DMS114 treated with DMSO at 0.1 percent for 48 hours (cell line): ENCODE measurements around the gene SYNE4.
"Not testable (repeated sequence)": the region's sequence is repeated elsewhere in the genome, so short reads cannot be mapped to it uniquely, and the experiment has no call there.

ENCODE experiments used
- DNase-seq: peaks from one replicate; lab custom pipeline; 2025; ENCODE audit not compliant: unreplicated experiment; lab: John Stamatoyannopoulos, UW

Gene SYNE4

DNA sequence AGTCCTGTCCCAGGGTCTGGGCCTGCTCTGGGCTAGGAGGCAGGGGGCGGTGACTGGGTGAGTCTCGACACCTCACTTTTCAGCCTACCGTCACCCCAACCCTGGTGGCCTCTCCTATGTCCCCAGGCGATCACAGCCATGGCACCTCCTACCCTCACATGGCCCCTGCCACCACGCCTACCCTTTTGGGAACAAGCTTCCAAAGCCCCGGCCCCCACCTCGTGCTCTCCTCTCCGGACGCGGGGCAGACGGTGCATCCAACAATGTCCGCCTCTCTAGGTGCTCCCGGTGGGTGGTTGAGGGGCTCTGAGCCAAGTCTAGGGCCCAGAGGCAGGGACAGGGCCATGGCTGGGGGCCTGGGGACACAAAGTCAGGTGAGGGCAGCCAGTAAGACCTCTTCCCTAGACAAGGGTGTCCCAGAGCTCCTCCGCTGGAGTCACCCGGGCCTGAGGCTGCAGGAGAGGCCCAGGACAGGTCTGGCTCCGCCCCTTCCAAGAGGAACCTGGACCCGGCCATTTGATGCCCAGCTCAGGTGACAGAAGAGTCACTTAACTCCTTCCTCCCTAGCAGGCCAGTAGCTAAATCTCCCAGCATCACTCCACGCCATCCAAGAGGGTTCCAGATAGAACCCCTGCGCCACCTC, at the start of gene SYNE4:
Gene SYNE4, minus strand, starts transcription at position 478 of the 643 bp plus-strand sequence. Its CDS starts 132 bp downstream, at position 346.
- DNase-seq: no peak

- DNase-seq: peak; percentile 95
These were observed 46.4 kb upstream of the SYNE4 start, which contains the start of gene WDR62 for GRCh38 chr19:36054733-36055686. WDR62 (plus strand) TSS chr19:36054897; CDS start chr19:36054972, 75 bp downstream.

GRCh38 chr19:36054119-36054732, 45.6 kb upstream of the SYNE4 start, which contains the start of gene THAP8:
THAP8 (minus strand) TSS chr19:36054285; CDS start chr19:36054217, 68 bp downstream.
- peak; percentile 99 for DNase-seq

DNA sequence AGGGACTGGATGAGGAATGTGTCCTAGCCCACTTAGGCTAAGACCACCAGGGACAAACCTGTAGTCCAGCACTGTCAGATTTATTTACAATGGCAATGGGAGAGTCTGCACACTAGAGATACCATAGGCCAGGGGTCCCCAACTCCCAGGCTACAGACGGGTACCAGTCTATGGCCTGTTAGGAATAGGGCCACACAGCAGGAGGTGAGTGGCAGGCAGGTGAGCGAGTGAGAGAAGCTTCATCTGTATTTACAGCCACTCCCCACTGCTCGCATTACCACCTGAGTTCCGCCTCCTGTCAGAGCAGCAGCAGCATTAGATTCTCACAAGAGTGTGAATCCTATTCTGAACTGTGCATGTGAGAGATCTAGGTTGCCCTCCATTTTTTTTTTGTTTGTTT, 43.0 kb upstream of the SYNE4 start:
- DNase-seq: no peak

GRCh38 chr19:36051236-36051635, 42.6 kb upstream of the SYNE4 start:
- no peak for DNase-seq

GRCh38 chr19:36049080-36049698, 40.6 kb upstream of the SYNE4 start:
- DNase-seq: no peak

DNA sequence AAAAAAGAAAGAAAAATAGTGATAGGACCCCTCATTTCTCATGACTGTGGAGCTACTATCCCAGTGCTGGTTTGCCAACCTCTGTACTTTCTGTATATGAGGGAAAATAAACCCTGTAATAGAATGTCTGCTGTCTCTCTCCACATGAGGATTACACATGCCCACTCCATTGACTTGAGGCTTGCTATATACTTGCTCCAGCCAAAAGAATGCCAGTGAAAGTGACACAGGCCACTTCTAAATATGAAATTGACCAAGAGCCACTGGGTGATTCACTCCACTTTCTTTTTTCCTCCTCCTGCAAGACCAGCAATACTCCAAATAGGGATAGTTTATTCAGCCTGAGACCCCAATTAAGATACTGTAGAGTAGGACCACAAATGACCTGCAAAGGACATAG, 39.2 kb upstream of the SYNE4 start:
- DNase-seq: no peak

DNA sequence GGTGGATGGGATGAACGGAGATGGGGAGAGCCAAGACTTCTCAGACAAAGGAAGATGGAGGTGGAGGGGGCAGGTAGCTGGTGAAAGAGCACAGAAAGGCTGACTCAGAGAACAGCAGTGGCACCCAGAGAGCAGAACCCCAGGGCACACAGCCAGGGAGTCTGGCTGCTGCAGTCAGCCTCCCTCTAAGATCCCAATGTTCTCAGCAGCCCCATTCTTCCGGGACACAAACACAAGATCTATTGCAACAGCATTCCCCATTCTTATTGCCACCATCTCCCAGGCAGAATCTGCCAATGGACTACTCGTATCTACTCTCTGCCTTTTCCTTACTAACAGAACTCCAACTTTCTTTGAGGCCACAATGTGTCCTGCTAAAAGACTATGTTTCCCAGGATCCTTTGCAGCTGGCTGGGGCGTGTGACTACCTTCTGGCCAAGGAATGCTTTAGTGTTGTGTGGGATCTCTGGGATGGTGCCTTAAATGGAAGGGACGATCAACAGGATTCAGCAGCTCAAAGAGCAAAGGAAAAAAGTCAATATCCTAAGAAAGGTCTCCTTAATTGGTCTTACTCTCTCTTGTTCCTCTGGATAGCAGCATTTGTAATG, 37.9 kb upstream of the SYNE4 start:
- DNase-seq: no peak

DNA sequence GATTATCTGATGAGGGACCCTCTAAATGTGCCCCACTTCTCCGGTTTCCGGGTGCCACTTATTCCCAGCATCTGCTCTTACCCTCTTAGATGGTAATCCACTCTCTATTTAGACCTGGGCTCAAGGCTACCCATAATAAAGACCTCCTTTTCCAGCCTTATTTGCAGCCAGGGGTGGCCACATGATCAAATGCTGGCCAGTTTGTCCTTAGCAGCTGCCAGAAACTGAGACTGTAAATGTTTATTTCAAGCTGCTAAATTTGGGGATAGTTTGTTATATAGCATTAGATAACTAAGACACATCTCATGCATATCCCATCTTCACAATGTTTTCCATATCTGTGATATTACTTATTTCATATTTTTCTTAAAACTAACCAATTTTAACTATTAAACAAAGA, 35.3 kb upstream of the SYNE4 start:
- DNase-seq: no peak

GRCh38 chr19:36041831-36042230, 33.2 kb upstream of the SYNE4 start:
- DNase-seq: no peak

GRCh38 chr19:36041092-36041491, 32.5 kb upstream of the SYNE4 start:
- not testable (repeated sequence) for DNase-seq

DNA sequence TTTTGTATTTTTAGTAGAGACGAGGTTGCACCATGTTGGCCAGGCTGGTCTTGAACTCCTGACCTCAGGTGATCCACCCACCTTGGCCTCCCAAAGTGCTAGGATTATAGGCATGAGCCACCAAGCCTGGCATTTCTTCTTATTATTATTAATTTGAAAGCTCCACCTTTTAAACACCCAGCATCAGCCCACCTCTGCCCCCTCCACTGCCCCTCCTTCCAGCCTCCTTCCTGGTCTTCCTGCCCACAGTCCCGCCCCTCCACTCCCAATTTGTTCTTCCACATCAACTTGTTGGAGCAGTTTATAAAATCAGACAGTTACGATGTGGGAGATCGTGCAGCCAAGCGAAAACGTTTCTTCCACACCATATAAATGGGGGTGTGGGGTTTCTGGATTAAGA, 31.9 kb upstream of the SYNE4 start:
- no peak for DNase-seq

- peak; percentile 59 for DNase-seq
These were observed 23.9 kb upstream of the SYNE4 start, which contains the start of gene CLIP3 for GRCh38 chr19:36032251-36033104. CLIP3 (minus strand) TSS chr19:36032873; CDS start chr19:36032357, 516 bp downstream.

GRCh38 chr19:36031308-36031707, 22.7 kb upstream of the SYNE4 start:
- DNase-seq: no peak

DNA sequence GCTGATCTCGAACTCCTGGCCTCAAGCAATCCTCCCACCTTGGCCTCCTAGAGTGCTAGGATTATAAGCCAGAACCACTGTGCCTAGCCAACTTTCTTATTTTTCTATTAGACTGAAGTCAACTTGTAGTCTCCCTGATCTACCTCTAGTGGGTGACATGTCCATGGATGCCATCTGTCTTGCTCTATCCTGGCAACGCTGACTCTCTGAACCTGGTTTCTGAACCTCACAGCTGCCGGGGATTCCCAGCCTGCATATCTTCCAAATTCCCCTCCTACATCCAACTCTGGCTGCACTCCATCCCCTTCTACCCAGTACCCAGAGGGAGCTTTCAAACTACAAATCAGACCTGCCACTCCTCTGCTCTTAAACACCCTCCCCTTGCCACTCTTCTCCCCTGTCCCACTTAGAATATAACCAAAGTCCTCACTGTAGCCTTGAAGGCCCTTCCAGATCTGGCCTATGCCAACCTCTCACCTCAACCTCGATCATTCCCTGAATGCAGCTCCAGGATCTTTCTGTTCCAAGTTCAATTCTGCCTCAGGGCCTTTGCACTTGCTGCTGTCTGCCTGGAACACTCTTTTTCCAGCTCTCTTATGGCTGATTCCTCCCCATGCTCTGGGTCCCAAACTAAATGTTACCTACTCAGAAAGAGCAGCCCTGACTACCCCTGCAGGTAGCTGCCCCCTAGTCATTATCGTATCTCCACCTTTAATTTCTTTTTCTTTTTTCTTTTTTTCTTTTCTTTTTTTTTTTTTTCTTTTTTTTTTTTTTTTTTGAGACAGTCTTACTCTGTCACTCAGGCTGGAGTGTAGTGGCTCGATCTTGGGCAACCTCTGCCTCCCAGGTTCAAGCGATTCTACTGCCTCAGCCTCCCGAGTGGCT, 21.9 kb upstream of the SYNE4 start:
- peak; percentile 13 for DNase-seq

- DNase-seq: no peak
These were observed 19.9 kb upstream of the SYNE4 start for GRCh38 chr19:36028313-36029041.

DNA sequence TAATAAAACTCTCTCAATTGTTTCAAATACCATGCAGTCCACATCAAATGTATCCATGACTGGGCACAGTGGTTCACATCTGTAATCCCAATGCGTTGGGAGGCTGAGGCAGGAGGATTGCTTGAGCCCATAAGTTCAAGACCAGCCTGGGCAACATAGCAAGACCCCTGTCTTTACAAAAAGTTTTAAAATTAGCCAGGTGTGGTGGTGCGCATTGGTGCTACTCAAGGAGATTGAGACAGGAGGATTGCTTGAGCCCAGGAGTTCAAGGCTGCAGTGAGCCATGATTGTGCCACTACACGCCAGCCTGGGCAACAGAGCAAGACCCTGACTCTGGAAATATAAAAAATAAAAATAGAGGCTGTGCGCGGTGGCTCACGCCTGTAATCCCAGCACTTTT, 19.1 kb upstream of the SYNE4 start:
- no peak for DNase-seq
